NCI-H345 treated with DMSO at 0.1 percent for 48 hours (cell line): ENCODE data around the gene SH3BP1.
"Not testable (repeated sequence)": the region's sequence is repeated elsewhere in the genome, so short reads cannot be mapped to it uniquely, and the experiment has no call there.

ENCODE experiments used
- DNase-seq: peaks from one replicate; lab custom pipeline; 2025; ENCODE audit not compliant: unreplicated experiment; lab: John Stamatoyannopoulos, UW

The SH3BP1 gene

GRCh38 chr22:37656583-37656982 lies 17.1 kb downstream of the SH3BP1 start:
- not testable (repeated sequence) for DNase-seq

GRCh38 chr22:37657590-37658132 lies 18.2 kb downstream of the SH3BP1 start:
- no peak for DNase-seq

GRCh38 chr22:37658133-37659065 lies 18.9 kb downstream of the SH3BP1 start, which contains the start of gene PDXP:
Gene PDXP, plus strand, starts transcription at chr22:37658723. Its CDS starts 60 bp downstream, at chr22:37658783.
- peak; percentile 92 for DNase-seq

- no peak for DNase-seq
Observed at GRCh38 chr22:37659066-37659896, 19.8 kb downstream of the SH3BP1 start.

GRCh38 chr22:37659897-37660708 lies 20.6 kb downstream of the SH3BP1 start:
- DNase-seq = no peak

- DNase-seq = no peak
Observed at GRCh38 chr22:37660709-37661045, 21.2 kb downstream of the SH3BP1 start.

GRCh38 chr22:37661160-37661924 lies 21.9 kb downstream of the SH3BP1 start:
- DNase-seq = peak; percentile 55

GRCh38 chr22:37662039-37662438 lies 22.6 kb downstream of the SH3BP1 start:
- DNase-seq = no peak

GRCh38 chr22:37663521-37664140 lies 24.2 kb downstream of the SH3BP1 start:
- DNase-seq = no peak

GRCh38 chr22:37664249-37665101 lies 25.0 kb downstream of the SH3BP1 start:
- DNase-seq = no peak

- no peak for DNase-seq
Observed at GRCh38 chr22:37665487-37665886, 26.0 kb downstream of the SH3BP1 start.

- no peak for DNase-seq
Observed at GRCh38 chr22:37669586-37669985, 30.1 kb downstream of the SH3BP1 start.

- no peak for DNase-seq
Observed at GRCh38 chr22:37672206-37672919, 32.9 kb downstream of the SH3BP1 start.

- DNase-seq = no peak
Observed at GRCh38 chr22:37672920-37673455, 33.5 kb downstream of the SH3BP1 start.

GRCh38 chr22:37674248-37674647 lies 34.8 kb downstream of the SH3BP1 start:
- no peak for DNase-seq

GRCh38 chr22:37674951-37675929 lies 35.8 kb downstream of the SH3BP1 start, which contains the start of gene LGALS1:
Gene LGALS1, plus strand, starts transcription at chr22:37675636. Its CDS starts 67 bp downstream, at chr22:37675703.
- peak; percentile 40 for DNase-seq
